ENCODE measurements around the gene SLC35F2. TPM values are rescaled to one million over a fixed set of nuclear protein-coding genes. Genes with fewer than 3 reads are reported as not detected.
"Not testable (repeated sequence)": the region's sequence is repeated elsewhere in the genome, so short reads cannot be mapped to it uniquely, and the experiment has no call there.

The SLC35F2 gene
- total RNA-seq, 2 donors from 2014 or later: 26.3 to 31.9 TPM

GRCh38 chr11:107777110-107777509 lies 81.5 kb downstream of the SLC35F2 start:
- H3K36me3 ChIP-seq: no peaks in the 10 kb centered on the region
- H3K4me3 ChIP-seq: no peak overlapping the region
- no peak overlapping the region for H3K9ac ChIP-seq (ENCODE audit: low read depth in 2 of 2, low read length in 2 of 2)
- DNase-seq: no peak
- H3K27me3 ChIP-seq: no peaks in the 10 kb centered on the region
- intact Hi-C loops (cut with DNase I): loop anchor here (10.0 kb wide), 1 partner anchor 222 kb away; no protein-coding TSS in a partner anchor
- no peak overlapping the region for H3K27ac ChIP-seq
- H3K9me3 ChIP-seq: no peaks in the 10 kb centered on the region
- TF ChIP-seq, protein P1, sequence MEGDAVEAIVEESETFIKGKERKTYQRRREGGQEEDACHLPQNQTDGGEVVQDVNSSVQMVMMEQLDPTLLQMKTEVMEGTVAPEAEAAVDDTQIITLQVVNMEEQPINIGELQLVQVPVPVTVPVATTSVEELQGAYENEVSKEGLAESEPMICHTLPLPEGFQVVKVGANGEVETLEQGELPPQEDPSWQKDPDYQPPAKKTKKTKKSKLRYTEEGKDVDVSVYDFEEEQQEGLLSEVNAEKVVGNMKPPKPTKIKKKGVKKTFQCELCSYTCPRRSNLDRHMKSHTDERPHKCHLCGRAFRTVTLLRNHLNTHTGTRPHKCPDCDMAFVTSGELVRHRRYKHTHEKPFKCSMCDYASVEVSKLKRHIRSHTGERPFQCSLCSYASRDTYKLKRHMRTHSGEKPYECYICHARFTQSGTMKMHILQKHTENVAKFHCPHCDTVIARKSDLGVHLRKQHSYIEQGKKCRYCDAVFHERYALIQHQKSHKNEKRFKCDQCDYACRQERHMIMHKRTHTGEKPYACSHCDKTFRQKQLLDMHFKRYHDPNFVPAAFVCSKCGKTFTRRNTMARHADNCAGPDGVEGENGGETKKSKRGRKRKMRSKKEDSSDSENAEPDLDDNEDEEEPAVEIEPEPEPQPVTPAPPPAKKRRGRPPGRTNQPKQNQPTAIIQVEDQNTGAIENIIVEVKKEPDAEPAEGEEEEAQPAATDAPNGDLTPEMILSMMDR (IDR thresholded peaks at IDR 0.05): no peak
- no peaks in the 10 kb centered on the region for H3K4me1 ChIP-seq

GRCh38 chr11:107776062-107776461 lies 82.5 kb downstream of the SLC35F2 start:
- Histone ChIP-seq H3K4me1 (no peaks in the 10 kb centered on the region), H3K27ac (no peak overlapping the region), H3K36me3 (no peaks in the 10 kb centered on the region), H3K9me3 (no peaks in the 10 kb centered on the region), H3K27me3 (no peaks in the 10 kb centered on the region), H3K4me3 (no peak overlapping the region), H3K9ac (ENCODE audit: low read depth in 2 of 2, low read length in 2 of 2) (no peak overlapping the region)
- intact Hi-C loops (cut with DNase I): loop anchor here (10.0 kb wide), 1 partner anchor 221 kb away; no protein-coding TSS in a partner anchor
- TF ChIP-seq, protein P1 (IDR thresholded peaks at IDR 0.05): no peak
- no peak for DNase-seq

- Histone ChIP-seq H3K27me3 (no peaks in the 10 kb centered on the region), H3K9ac (ENCODE audit: low read depth in 2 of 2, low read length in 2 of 2) (peak overlapping the region in 1 of 2 donors; percentile 29), H3K4me1 (no peaks in the 10 kb centered on the region), H3K27ac (no peak overlapping the region), H3K9me3 (no peaks in the 10 kb centered on the region), H3K4me3 (no peak overlapping the region), H3K36me3 (no peaks in the 10 kb centered on the region)
- DNase-seq: no peak
- TF ChIP-seq, protein P1 (IDR thresholded peaks at IDR 0.05): no peak
- intact Hi-C loops (cut with DNase I): loop anchor here (10.0 kb wide), 1 partner anchor 216 kb away; no protein-coding TSS in a partner anchor
These were observed 88.0 kb downstream of the SLC35F2 start for GRCh38 chr11:107770551-107770951.

DNA sequence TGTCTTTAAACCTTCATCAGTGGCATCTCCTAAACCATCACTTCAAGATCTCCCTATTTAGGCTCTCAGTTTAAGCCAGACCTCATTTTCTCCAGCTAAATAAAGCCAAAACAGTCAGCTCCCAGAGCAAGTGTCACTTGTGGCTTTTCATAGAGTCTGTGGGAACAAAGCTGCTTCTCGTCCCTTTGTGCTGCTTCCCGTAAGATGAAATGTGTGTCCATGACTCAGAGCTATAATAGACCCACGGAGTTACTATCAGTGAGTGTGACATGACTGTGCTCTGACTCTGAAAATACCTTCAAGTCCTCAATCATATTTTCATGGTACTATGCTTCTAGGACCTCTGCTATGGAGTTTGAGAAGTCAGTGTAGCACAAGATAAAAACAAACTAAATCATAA lies 89.4 kb downstream of the SLC35F2 start:
- intact Hi-C loops (cut with DNase I): loop anchor here (10.0 kb wide), 1 partner anchor 194 kb away; no protein-coding TSS in a partner anchor
- no peak for DNase-seq
- TF ChIP-seq, protein P1 (IDR thresholded peaks at IDR 0.05): no peak
- Histone ChIP-seq H3K27me3 (no peaks in the 10 kb centered on the region), H3K27ac (no peak overlapping the region), H3K4me1 (no peaks in the 10 kb centered on the region), H3K36me3 (no peaks in the 10 kb centered on the region), H3K9me3 (no peaks in the 10 kb centered on the region), H3K9ac (ENCODE audit: low read depth in 2 of 2, low read length in 2 of 2) (no peak overlapping the region), H3K4me3 (no peak overlapping the region)

DNA sequence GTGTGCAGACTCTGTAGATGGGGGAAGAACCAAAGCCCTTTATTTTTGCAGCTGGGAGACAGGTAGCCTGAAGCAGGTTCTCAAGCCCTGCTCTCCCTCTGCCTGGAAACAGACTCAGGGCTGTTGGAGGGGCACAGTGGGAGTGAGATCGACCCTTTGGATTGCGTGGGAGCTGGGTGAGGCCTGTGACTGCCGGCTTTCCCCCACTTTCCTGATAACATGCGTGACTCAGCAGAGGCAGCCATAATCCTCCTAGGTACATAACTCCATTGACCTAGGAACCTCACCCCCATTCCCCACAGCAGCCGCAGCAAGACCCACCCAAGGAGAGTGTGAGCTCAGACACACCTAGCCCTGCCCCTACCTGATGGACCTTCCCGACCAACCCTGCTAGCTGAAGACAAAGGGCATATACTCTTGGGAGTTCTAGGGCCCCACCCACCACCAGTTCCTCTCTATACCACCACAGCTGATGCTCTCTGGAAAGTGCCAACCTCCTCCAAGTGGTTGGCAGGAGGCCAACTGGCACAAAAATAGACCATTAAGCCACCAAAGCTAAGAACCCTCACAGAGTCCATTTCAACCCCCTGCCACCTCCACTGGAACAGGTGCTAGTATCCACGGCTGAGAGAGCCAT lies 99.8 kb downstream of the SLC35F2 start:
- intact Hi-C loops (cut with DNase I); H3K4me1 ChIP-seq; H3K4me3 ChIP-seq; H3K9me3 ChIP-seq; H3K27me3 ChIP-seq; H3K9ac ChIP-seq (ENCODE audit: low read depth in 2 of 2, low read length in 2 of 2); H3K27ac ChIP-seq; H3K36me3 ChIP-seq: not testable (repeated sequence)
- DNase-seq: peak; percentile 45

DNA sequence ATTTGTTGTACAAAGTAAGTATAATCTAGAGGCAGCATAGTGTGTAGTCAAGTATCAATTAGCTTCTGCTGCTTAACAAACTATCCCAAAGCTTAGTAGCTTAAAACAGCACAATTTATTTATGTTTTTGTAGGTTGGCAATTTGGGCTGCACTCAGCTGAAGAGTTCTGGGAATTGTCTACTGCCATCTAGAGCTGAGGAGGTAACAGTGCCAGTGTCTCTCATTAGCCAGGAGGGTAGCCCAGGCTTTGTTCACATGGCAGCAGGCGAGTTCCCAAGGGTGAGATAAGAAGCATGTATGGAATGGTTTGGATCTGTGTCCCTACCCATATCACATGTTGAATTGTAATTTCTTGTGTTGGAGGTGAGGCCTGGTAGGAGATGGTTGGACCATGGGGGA lies 100.9 kb downstream of the SLC35F2 start:
- no peak for DNase-seq
- Histone ChIP-seq H3K27me3 (no peaks in the 10 kb centered on the region), H3K9ac (ENCODE audit: low read depth in 2 of 2, low read length in 2 of 2) (no peak overlapping the region), H3K4me1 (no peaks in the 10 kb centered on the region), H3K36me3 (no peaks in the 10 kb centered on the region), H3K4me3 (no peak overlapping the region), H3K27ac (no peak overlapping the region), H3K9me3 (no peaks in the 10 kb centered on the region)
- TF ChIP-seq, protein P1 (IDR thresholded peaks at IDR 0.05): no peak
- intact Hi-C loops (cut with DNase I): no loop called here

Measured in colonic mucosa (tissue), 4 donors.